ENCODE measurements around the gene BNIP3.
"Not testable (repeated sequence)": the region's sequence is repeated elsewhere in the genome, so short reads cannot be mapped to it uniquely, and the experiment has no call there.

Gene BNIP3

DNA sequence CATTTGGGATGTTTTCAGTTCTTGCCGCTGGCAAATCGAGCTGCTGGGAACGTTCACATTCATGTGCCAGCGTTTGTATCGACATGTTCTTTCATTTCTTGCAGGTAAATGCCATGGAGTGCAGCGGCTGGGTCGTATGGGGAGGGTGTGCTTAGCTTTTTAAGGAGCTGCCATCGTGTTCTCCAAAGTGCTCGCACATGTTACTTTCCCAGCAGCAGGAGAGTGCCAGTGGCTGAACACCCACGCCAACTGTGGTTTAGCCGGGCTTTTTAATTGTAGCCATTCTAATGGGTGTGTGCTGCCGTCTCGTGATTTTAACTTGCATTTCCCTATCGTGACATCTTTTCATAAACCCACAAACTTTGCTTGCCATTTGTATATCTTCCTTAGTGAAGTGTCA lies 11.6 kb upstream of the BNIP3 start:
- H3K4me3 ChIP-seq (ENCODE audit: low read depth, low read length) = no peak overlapping the region
- no peak overlapping the region for H2BK120ac ChIP-seq (ENCODE audit: insufficient read depth, low read length, poor library complexity)
- no peak overlapping the region for H4K12ac ChIP-seq (ENCODE audit: low read depth, low read length)
- H2BK5ac ChIP-seq (ENCODE audit: low read depth, low read length, poor library complexity) = no peak overlapping the region
- no peak overlapping the region for H2AFZ ChIP-seq (ENCODE audit: insufficient read depth, low read length, poor library complexity)
- peaks cover 10% of the 10 kb centered on the region for H3K79me1 ChIP-seq (ENCODE audit: low read length)
- no peak overlapping the region for H3K4ac ChIP-seq (ENCODE audit: low read depth, low read length)
- H3K4me1 ChIP-seq (ENCODE audit: control insufficient read depth in 1 of 2, insufficient read depth in 2 of 2, low read length in 2 of 2) = peaks cover 7 to 9% of the 10 kb centered on the region in 2 experiments
- no peak overlapping the region for H4K91ac ChIP-seq (ENCODE audit: low read depth, low read length)
- H3K36me3 ChIP-seq (ENCODE audit: control insufficient read depth in 1 of 2, insufficient read depth in 2 of 2, low read length in 2 of 2) = no peaks in the 10 kb centered on the region
- H2BK12ac ChIP-seq (ENCODE audit: low read length) = no peak overlapping the region
- H4K8ac ChIP-seq (ENCODE audit: low read depth, low read length) = no peak overlapping the region
- H3K9me3 ChIP-seq (ENCODE audit: insufficient read depth, low read depth, low read length) = peaks cover 4% of the 10 kb centered on the region
- no peak for DNase-seq
- no peak overlapping the region for H3K23ac ChIP-seq (ENCODE audit: low read length)
- WGBS (ENCODE audit: extremely low coverage, insufficient coverage, insufficient read length) = no CpG with 5 or more reads among the region's 14 CpGs
- no peaks in the 10 kb centered on the region for H3K79me2 ChIP-seq (ENCODE audit: control insufficient read depth, insufficient read depth, low read length, poor library complexity)
- H3K18ac ChIP-seq (ENCODE audit: low read length) = no peak overlapping the region
- no peak overlapping the region for H3K14ac ChIP-seq (ENCODE audit: low read length)
- H3K27me3 ChIP-seq (ENCODE audit: insufficient read depth, low read length) = no peaks in the 10 kb centered on the region
- no peak overlapping the region for H2AK5ac ChIP-seq (ENCODE audit: low read length)
- no peak overlapping the region for H3K4me2 ChIP-seq (ENCODE audit: low read length)
- no peak overlapping the region for H3K9ac ChIP-seq (ENCODE audit: low read length)
- H3K27ac ChIP-seq (ENCODE audit: low read depth, low read length) = no peak overlapping the region

DNA sequence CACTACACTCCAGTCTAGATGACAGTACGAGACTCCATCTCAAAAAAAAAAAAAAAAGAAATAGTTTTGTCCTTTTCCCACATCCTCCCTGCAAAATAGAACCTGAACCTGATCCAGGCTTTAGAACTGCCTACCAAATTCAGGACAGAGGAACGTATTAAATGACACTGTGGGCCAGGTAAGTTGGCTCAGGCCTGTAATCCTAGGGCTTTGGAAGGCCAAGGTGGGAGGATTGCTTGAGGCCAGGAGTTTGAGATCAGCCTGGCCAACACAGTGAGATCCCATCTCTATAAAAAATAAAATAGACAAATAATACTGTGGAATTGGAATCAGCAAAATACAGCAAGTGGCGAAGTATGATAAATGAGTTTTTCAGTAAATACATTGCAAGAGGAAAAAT lies 10.0 kb upstream of the BNIP3 start:
- Histone ChIP-seq H3K79me1 (ENCODE audit: low read length) (peaks cover 1% of the 10 kb centered on the region), H4K8ac (ENCODE audit: low read depth, low read length) (no peak overlapping the region), H2AK5ac (ENCODE audit: low read length) (no peak overlapping the region), H3K4me3 (ENCODE audit: low read depth, low read length) (no peak overlapping the region), H3K79me2 (ENCODE audit: control insufficient read depth, insufficient read depth, low read length, poor library complexity) (no peaks in the 10 kb centered on the region), H3K4ac (ENCODE audit: low read depth, low read length) (no peak overlapping the region), H3K9me3 (ENCODE audit: insufficient read depth, low read depth, low read length) (peaks cover 4% of the 10 kb centered on the region), H2BK5ac (ENCODE audit: low read depth, low read length, poor library complexity) (no peak overlapping the region), H3K18ac (ENCODE audit: low read length) (no peak overlapping the region), H3K4me1 (ENCODE audit: control insufficient read depth in 1 of 2, insufficient read depth in 2 of 2, low read length in 2 of 2) (no peaks in the 10 kb centered on the region), H3K27me3 (ENCODE audit: insufficient read depth, low read length) (no peaks in the 10 kb centered on the region), H3K14ac (ENCODE audit: low read length) (no peak overlapping the region), H2AFZ (ENCODE audit: insufficient read depth, low read length, poor library complexity) (no peak overlapping the region), H3K9ac (ENCODE audit: low read length) (no peak overlapping the region), H3K36me3 (ENCODE audit: control insufficient read depth in 1 of 2, insufficient read depth in 2 of 2, low read length in 2 of 2) (no peaks in the 10 kb centered on the region), H4K12ac (ENCODE audit: low read depth, low read length) (no peak overlapping the region), H3K27ac (ENCODE audit: low read depth, low read length) (no peak overlapping the region), H4K91ac (ENCODE audit: low read depth, low read length) (no peak overlapping the region), H2BK120ac (ENCODE audit: insufficient read depth, low read length, poor library complexity) (no peak overlapping the region), H3K4me2 (ENCODE audit: low read length) (no peak overlapping the region), H3K23ac (ENCODE audit: low read length) (no peak overlapping the region), H2BK12ac (ENCODE audit: low read length) (no peak overlapping the region)
- DNase-seq = no peak
- no CpG with 5 or more reads among the region's 3 CpGs for WGBS (ENCODE audit: extremely low coverage, insufficient coverage, insufficient read length)

DNA sequence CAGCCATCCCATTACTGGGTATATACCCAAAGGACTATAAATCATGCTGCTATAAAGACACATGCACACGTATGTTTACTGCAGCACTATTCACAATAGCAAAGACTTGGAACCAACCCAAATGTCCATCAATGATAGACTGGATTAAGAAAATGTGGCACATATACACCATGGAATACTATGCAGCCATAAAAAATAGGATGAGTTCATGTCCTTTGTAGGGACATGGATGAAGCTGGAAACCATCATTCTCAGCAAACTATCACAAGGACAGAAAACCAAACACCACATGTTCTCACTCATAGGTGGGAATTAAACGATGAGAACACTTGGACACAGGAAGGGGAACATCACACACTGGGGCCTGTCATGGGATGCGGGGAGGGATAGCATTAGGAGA lies 6.1 kb upstream of the BNIP3 start:
- H4K8ac ChIP-seq (ENCODE audit: low read depth, low read length); H3K9ac ChIP-seq (ENCODE audit: low read length); H4K91ac ChIP-seq (ENCODE audit: low read depth, low read length); H3K79me1 ChIP-seq (ENCODE audit: low read length); H3K4me1 ChIP-seq (ENCODE audit: control insufficient read depth in 1 of 2, insufficient read depth in 2 of 2, low read length in 2 of 2); H2BK5ac ChIP-seq (ENCODE audit: low read depth, low read length, poor library complexity); H3K36me3 ChIP-seq (ENCODE audit: control insufficient read depth in 1 of 2, insufficient read depth in 2 of 2, low read length in 2 of 2); H4K12ac ChIP-seq (ENCODE audit: low read depth, low read length); H3K14ac ChIP-seq (ENCODE audit: low read length); H2BK120ac ChIP-seq (ENCODE audit: insufficient read depth, low read length, poor library complexity); H3K18ac ChIP-seq (ENCODE audit: low read length); H3K27ac ChIP-seq (ENCODE audit: low read depth, low read length); H2AK5ac ChIP-seq (ENCODE audit: low read length); H3K23ac ChIP-seq (ENCODE audit: low read length); H3K4ac ChIP-seq (ENCODE audit: low read depth, low read length); DNase-seq; H2AFZ ChIP-seq (ENCODE audit: insufficient read depth, low read length, poor library complexity); H3K27me3 ChIP-seq (ENCODE audit: insufficient read depth, low read length); H3K9me3 ChIP-seq (ENCODE audit: insufficient read depth, low read depth, low read length); H3K79me2 ChIP-seq (ENCODE audit: control insufficient read depth, insufficient read depth, low read length, poor library complexity); H3K4me2 ChIP-seq (ENCODE audit: low read length); H2BK12ac ChIP-seq (ENCODE audit: low read length); H3K4me3 ChIP-seq (ENCODE audit: low read depth, low read length): not testable (repeated sequence)
- no CpG with 5 or more reads among the region's 3 CpGs for WGBS (ENCODE audit: extremely low coverage, insufficient coverage, insufficient read length)

- H2BK5ac ChIP-seq (ENCODE audit: low read depth, low read length, poor library complexity); H4K12ac ChIP-seq (ENCODE audit: low read depth, low read length); H3K4ac ChIP-seq (ENCODE audit: low read depth, low read length); H3K4me3 ChIP-seq (ENCODE audit: low read depth, low read length); H3K9me3 ChIP-seq (ENCODE audit: insufficient read depth, low read depth, low read length); H4K91ac ChIP-seq (ENCODE audit: low read depth, low read length); H4K8ac ChIP-seq (ENCODE audit: low read depth, low read length); H2BK12ac ChIP-seq (ENCODE audit: low read length); H3K27ac ChIP-seq (ENCODE audit: low read depth, low read length); H3K23ac ChIP-seq (ENCODE audit: low read length); H3K79me1 ChIP-seq (ENCODE audit: low read length); H2AFZ ChIP-seq (ENCODE audit: insufficient read depth, low read length, poor library complexity); H2AK5ac ChIP-seq (ENCODE audit: low read length); H3K14ac ChIP-seq (ENCODE audit: low read length); H3K4me2 ChIP-seq (ENCODE audit: low read length); H3K9ac ChIP-seq (ENCODE audit: low read length); H3K79me2 ChIP-seq (ENCODE audit: control insufficient read depth, insufficient read depth, low read length, poor library complexity); H3K18ac ChIP-seq (ENCODE audit: low read length); H3K27me3 ChIP-seq (ENCODE audit: insufficient read depth, low read length); H3K4me1 ChIP-seq (ENCODE audit: control insufficient read depth in 1 of 2, insufficient read depth in 2 of 2, low read length in 2 of 2); DNase-seq; H3K36me3 ChIP-seq (ENCODE audit: control insufficient read depth in 1 of 2, insufficient read depth in 2 of 2, low read length in 2 of 2); H2BK120ac ChIP-seq (ENCODE audit: insufficient read depth, low read length, poor library complexity): not testable (repeated sequence)
- no CpG with 5 or more reads among the region's 5 CpGs for WGBS (ENCODE audit: extremely low coverage, insufficient coverage, insufficient read length)
These were observed 5.6 kb upstream of the BNIP3 start for GRCh38 chr10:131987301-131987700.
